ENCODE measurements around the gene ASB18. TPM values are rescaled to one million over a fixed set of nuclear protein-coding genes. Genes with fewer than 3 reads are reported as not detected.

ASB18 gene
- total RNA-seq, 1 experiment from 2014 or later, result not detected

- no TSS peak for BruUV-seq (replicated peaks)
Observed at GRCh38 chr2:236171181-236171679, 93.0 kb downstream of the ASB18 start.

GRCh38 chr2:236170590-236171165 is 93.5 kb downstream of the ASB18 start:
- Histone ChIP-seq H3K27me3 (replicated peaks; ENCODE audit: control insufficient read depth, insufficient read depth, low read length) (no peaks in the 10 kb centered on the region), H3K4me3 (ENCODE audit: low read depth, low read length) (no peak overlapping the region), H3K4me1 (no peaks in the 10 kb centered on the region), H3K9me3 (no peaks in the 10 kb centered on the region), H3K36me3 (ENCODE audit: control insufficient read depth, insufficient read depth, low read length) (no peaks in the 10 kb centered on the region)
- H3K9me3 Mint-ChIP-seq (ENCODE audit: unreplicated experiment), result no peaks in the 10 kb centered on the region
- H3K4me1 Mint-ChIP-seq (ENCODE audit: low read depth, unreplicated experiment), result no peaks in the 10 kb centered on the region
- peaks cover 5% of the 10 kb centered on the region for H3K36me3 Mint-ChIP-seq (ENCODE audit: insufficient read depth, unreplicated experiment)
- no peak overlapping the region for H3K4me3 Mint-ChIP-seq (ENCODE audit: unreplicated experiment)
- no peak for DNase-seq
- no peak overlapping the region for H3K27ac Mint-ChIP-seq (ENCODE audit: unreplicated experiment)
- intact Hi-C loops (cut with micrococcal nuclease; ENCODE audit: unreplicated experiment), result no loop called here
- BruUV-seq (replicated peaks), result no TSS peak
- CTCF ChIA-PET, result no interaction called here
- no peak for TF ChIP-seq CTCF (IDR thresholded peaks at IDR 0.05; ENCODE audit: insufficient read depth in 1 of 2, low read depth in 1 of 2, low read length in 1 of 2, severe bottlenecking in 1 of 2, unreplicated experiment in 1 of 2)
- POLR2A ChIA-PET, result no interaction called here
- H3K27me3 Mint-ChIP-seq (ENCODE audit: insufficient read depth, unreplicated experiment), result no peaks in the 10 kb centered on the region

More at GRCh38 chr2:236171181-236171679, 93.0 kb downstream of the ASB18 start:
- DNase-seq, result no peak
- Mint-ChIP-seq H3K4me1 (ENCODE audit: low read depth, unreplicated experiment) (no peaks in the 10 kb centered on the region), H3K27me3 (ENCODE audit: insufficient read depth, unreplicated experiment) (no peaks in the 10 kb centered on the region), H3K4me3 (ENCODE audit: unreplicated experiment) (no peak overlapping the region), H3K36me3 (ENCODE audit: insufficient read depth, unreplicated experiment) (peaks cover 5% of the 10 kb centered on the region), H3K9me3 (ENCODE audit: unreplicated experiment) (no peaks in the 10 kb centered on the region), H3K27ac (ENCODE audit: unreplicated experiment) (no peak overlapping the region)
- Histone ChIP-seq H3K4me3 (ENCODE audit: low read depth, low read length) (no peak overlapping the region), H3K36me3 (ENCODE audit: control insufficient read depth, insufficient read depth, low read length) (no peaks in the 10 kb centered on the region), H3K4me1 (0 out of 2 replicates have a peak, but pooled peaks cover 3% of the 10 kb centered on the region), H3K9me3 (no peaks in the 10 kb centered on the region), H3K27me3 (replicated peaks; ENCODE audit: control insufficient read depth, insufficient read depth, low read length) (no peaks in the 10 kb centered on the region)
- ChIA-PET CTCF (no interaction called here), POLR2A (no interaction called here)
- TF ChIP-seq CTCF (IDR thresholded peaks at IDR 0.05; ENCODE audit: insufficient read depth in 1 of 2, low read depth in 1 of 2, low read length in 1 of 2, severe bottlenecking in 1 of 2, unreplicated experiment in 1 of 2), result no peak
- intact Hi-C loops (cut with micrococcal nuclease; ENCODE audit: unreplicated experiment), result no loop called here

- Histone ChIP-seq H3K9me3 (no peaks in the 10 kb centered on the region), H3K4me1 (no peaks in the 10 kb centered on the region), H3K4me3 (ENCODE audit: low read depth, low read length) (no peak overlapping the region), H3K27me3 (replicated peaks; ENCODE audit: control insufficient read depth, insufficient read depth, low read length) (no peaks in the 10 kb centered on the region), H3K36me3 (ENCODE audit: control insufficient read depth, insufficient read depth, low read length) (no peaks in the 10 kb centered on the region)
- no peaks in the 10 kb centered on the region for H3K4me1 Mint-ChIP-seq (ENCODE audit: low read depth, unreplicated experiment)
- no TSS peak for BruUV-seq (replicated peaks)
- ChIA-PET POLR2A (no interaction called here), CTCF (no interaction called here)
- no peak for TF ChIP-seq CTCF (IDR thresholded peaks at IDR 0.05; ENCODE audit: insufficient read depth in 1 of 2, low read depth in 1 of 2, low read length in 1 of 2, severe bottlenecking in 1 of 2, unreplicated experiment in 1 of 2)
- peaks cover 5% of the 10 kb centered on the region for H3K36me3 Mint-ChIP-seq (ENCODE audit: insufficient read depth, unreplicated experiment)
- no peak overlapping the region for H3K27ac Mint-ChIP-seq (ENCODE audit: unreplicated experiment)
- intact Hi-C loops (cut with micrococcal nuclease; ENCODE audit: unreplicated experiment), result no loop called here
- no peaks in the 10 kb centered on the region for H3K27me3 Mint-ChIP-seq (ENCODE audit: insufficient read depth, unreplicated experiment)
- DNase-seq, result no peak
- no peaks in the 10 kb centered on the region for H3K9me3 Mint-ChIP-seq (ENCODE audit: unreplicated experiment)
- no peak overlapping the region for H3K4me3 Mint-ChIP-seq (ENCODE audit: unreplicated experiment)
Observed at GRCh38 chr2:236169741-236170589, 94.2 kb downstream of the ASB18 start.
